Spleen (tissue), 7 donors: ENCODE results near the gene DYRK1A.

Source experiments
- POLR2A ChIP-seq, 3 donors: fragments of 450-650 bp; IDR thresholded peaks; one replicate each; pipeline ENCODE4 v1.5.1; 2017; ENCODE audit warnings: antibody characterized with exemption in 3 of 3, mild to moderate bottlenecking in 1 of 3
- TF ChIP-seq, protein P1 (sequence below), 11 experiments: fragments of 200-600 bp in 7 of 11; fragments of 450-650 bp in 4 of 11; sonication (generic) in 4 of 11; IDR thresholded peaks in 8 of 11; conservative IDR thresholded peaks in 3 of 11; 1 replicate in 7 of 11; 2 replicates in 4 of 11; pipeline versions ENCODE4 v1.4.0 to v1.8.0; 2016 to 2021; ENCODE audit warnings: antibody characterized with exemption in 11 of 11, inconsistent platforms in 4 of 11, mild to moderate bottlenecking in 1 of 11
- donor health status: DM: no; HTN: no; CAD: no; lungs with moderate emphysema.
- donor health status: DM: no; HTN: no; CAD: no.
- donor health status: DM: no; HTN: no; CAD: no.

DNA sequence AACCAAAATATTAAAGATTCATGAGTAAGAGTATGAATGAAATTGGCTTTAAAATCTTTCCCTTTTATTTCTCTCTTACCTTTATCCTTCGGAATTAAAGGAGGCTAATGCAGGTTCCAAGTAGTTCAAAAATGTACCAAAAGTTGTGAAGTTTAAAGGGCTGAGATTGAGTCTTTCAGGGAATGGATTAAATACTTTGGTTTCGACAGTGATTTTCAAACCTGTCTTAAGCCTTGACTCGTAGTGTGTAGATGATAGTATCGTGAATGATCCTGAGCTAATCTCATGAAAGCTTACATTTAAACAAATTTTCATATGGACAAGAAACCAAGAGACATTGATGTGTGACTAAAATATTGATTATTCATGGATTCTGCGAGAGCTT, 66.9 kb downstream of the DYRK1A start:
- TF ChIP-seq, protein P1, sequence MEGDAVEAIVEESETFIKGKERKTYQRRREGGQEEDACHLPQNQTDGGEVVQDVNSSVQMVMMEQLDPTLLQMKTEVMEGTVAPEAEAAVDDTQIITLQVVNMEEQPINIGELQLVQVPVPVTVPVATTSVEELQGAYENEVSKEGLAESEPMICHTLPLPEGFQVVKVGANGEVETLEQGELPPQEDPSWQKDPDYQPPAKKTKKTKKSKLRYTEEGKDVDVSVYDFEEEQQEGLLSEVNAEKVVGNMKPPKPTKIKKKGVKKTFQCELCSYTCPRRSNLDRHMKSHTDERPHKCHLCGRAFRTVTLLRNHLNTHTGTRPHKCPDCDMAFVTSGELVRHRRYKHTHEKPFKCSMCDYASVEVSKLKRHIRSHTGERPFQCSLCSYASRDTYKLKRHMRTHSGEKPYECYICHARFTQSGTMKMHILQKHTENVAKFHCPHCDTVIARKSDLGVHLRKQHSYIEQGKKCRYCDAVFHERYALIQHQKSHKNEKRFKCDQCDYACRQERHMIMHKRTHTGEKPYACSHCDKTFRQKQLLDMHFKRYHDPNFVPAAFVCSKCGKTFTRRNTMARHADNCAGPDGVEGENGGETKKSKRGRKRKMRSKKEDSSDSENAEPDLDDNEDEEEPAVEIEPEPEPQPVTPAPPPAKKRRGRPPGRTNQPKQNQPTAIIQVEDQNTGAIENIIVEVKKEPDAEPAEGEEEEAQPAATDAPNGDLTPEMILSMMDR (IDR thresholded peaks at IDR 0.05 in 8 of 11, conservative IDR thresholded peaks at IDR 0.05 in 3 of 11), result no peak
- no peak for TF ChIP-seq POLR2A (IDR thresholded peaks at IDR 0.05)
